ENCODE results near the gene SNAP25.

GRCh38 chr20:10172998-10173655, 45.5 kb upstream of the SNAP25 start:
- TF ChIP-seq CTCF (conservative IDR thresholded peaks at IDR 0.05) (no peak), EZH2 (IDR thresholded peaks at IDR 0.05; ENCODE audit: low read depth) (no peak)

Data from PC-9 (cell line).